Liver (tissue), 3 donors: Measurements from ENCODE around the gene RXRG.

Source experiments
- ATF3 ChIP-seq: IDR thresholded peaks from 2 replicates; pipeline ENCODE4 v1.6.1; 2016; ENCODE audit warnings: antibody characterized with exemption
- CTCF ChIP-seq: fragments of 150-350 bp; IDR thresholded peaks from 2 replicates; pipeline ENCODE4 v1.5.1; 2017; ENCODE audit warnings: improper control_type of control experiment, low read depth, low read length; ENCODE audit not compliant: missing input control
- EGR1 ChIP-seq, 2 donors: IDR thresholded peaks; 2 replicates each; pipeline ENCODE4 v1.6.1; 2016 to 2018; ENCODE audit warnings: antibody characterized with exemption in 2 of 2, low read depth in 2 of 2
- FOXA1 ChIP-seq: IDR thresholded peaks from 2 replicates; pipeline ENCODE4 v1.6.1; 2016; ENCODE audit warnings: antibody characterized with exemption
- HNF4A ChIP-seq, 2 donors: conservative IDR thresholded peaks; 2 replicates each; pipeline ENCODE4 v1.6.1; 2016; ENCODE audit warnings: antibody characterized with exemption in 2 of 2, mild to moderate bottlenecking in 2 of 2
- NR2F2 ChIP-seq: IDR thresholded peaks from 2 replicates; pipeline ENCODE4 v1.6.1; 2016; ENCODE audit warnings: antibody characterized with exemption
- RAD21 ChIP-seq, 2 donors: IDR thresholded peaks; 2 replicates each; pipeline ENCODE4 v1.6.1; 2016; ENCODE audit warnings: antibody characterized with exemption in 2 of 2, mild to moderate bottlenecking in 2 of 2
- SP1 ChIP-seq: IDR thresholded peaks from 2 replicates; pipeline ENCODE4 v1.6.1; 2018; ENCODE audit warnings: antibody characterized with exemption, mild to moderate bottlenecking
- TAF1 ChIP-seq: conservative IDR thresholded peaks from 2 replicates; pipeline ENCODE4 v1.6.1; 2016; ENCODE audit warnings: antibody characterized with exemption, mild to moderate bottlenecking
- donor health status: healthy.
- donor health status: healthy.

- TF ChIP-seq CTCF (peak; percentile 80), TAF1 (no peak), SP1 (peak; percentile 28), NR2F2 (peak; percentile 31), RAD21 (IDR thresholded peaks at IDR 0.05) (peak; percentile 90 to 95), FOXA1 (no peak), ATF3 (no peak), HNF4A (conservative IDR thresholded peaks at IDR 0.05) (peak; percentile 61 to 73), EGR1 (IDR thresholded peaks at IDR 0.05; ENCODE audit: low read depth in 2 of 2) (no peak)
These were observed 41.0 kb downstream of the RXRG start for GRCh38 chr1:165403835-165404482.
